T-cell (primary cell): Measurements from ENCODE around the gene SIGLEC9. TPM values are rescaled to one million over a fixed set of nuclear protein-coding genes. Genes with fewer than 3 reads are reported as not detected.

Experiments
- ATAC-seq, 4 experiments: fragments of 200-7000 bp in 3 of 4; fragments of 150-1000 bp in 1 of 4; cut with Tn5 transposase; replicated peaks in 1 of 4; 1 replicate in 3 of 4; 2 replicates in 1 of 4; pipeline ENCODE4 v1.10.0; 2021; ENCODE audit warnings: moderate library complexity in 3 of 4, mild to moderate bottlenecking in 2 of 4, moderate number of reproducible peaks in 1 of 4
- CTCF ChIA-PET, 2 donors: fragments of 300-600 bp; sonication (Branson Sonifier 250); formaldehyde crosslinking; loops; one replicate each; lab custom pipeline; 2022; ENCODE audit warnings: antibody characterized with exemption in 2 of 2; lab: Charles Lee
- POLR2A ChIA-PET, 2 donors: fragments of 300-600 bp; sonication (Branson Sonifier 250); formaldehyde crosslinking; loops; one replicate each; lab custom pipeline; 2022; ENCODE audit warnings: antibody characterized with exemption in 2 of 2; lab: Charles Lee
- DNase-seq, 35 experiments: peaks; one replicate each; pipeline versions ENCODE4 v3.0.0 to v3.0.0-alpha.2; 2013 to 2023
- H3K27ac ChIP-seq: one replicate; pipeline ENCODE4 v1.5.1; 2013; ENCODE audit warnings: low read length
- H3K27me3 ChIP-seq, 2 experiments: replicated peaks in 1 of 2; 1 replicate in 1 of 2; 2 replicates in 1 of 2; pipeline versions ENCODE4 v1.6.1 to v1.7.0; 2013; ENCODE audit warnings: low read length in 1 of 2, mixed read lengths in 1 of 2; ENCODE audit not compliant: control insufficient read depth in 2 of 2, insufficient read depth in 2 of 2; ENCODE audit errors: extremely low read depth in 1 of 2
- H3K36me3 ChIP-seq, 2 donors: 1 replicate in 1 of 2; 2 replicates in 1 of 2; pipeline versions ENCODE4 v1.6.1 to v1.7.0; 2013; ENCODE audit warnings: low read length in 1 of 2; ENCODE audit not compliant: control insufficient read depth in 2 of 2, insufficient read depth in 1 of 2; ENCODE audit errors: extremely low read depth in 1 of 2
- H3K4me1 ChIP-seq, 2 experiments: 1 replicate in 1 of 2; 2 replicates in 1 of 2; pipeline versions ENCODE4 v1.6.1 to v1.7.0; 2013; ENCODE audit warnings: low read length in 2 of 2, mixed read lengths in 1 of 2; ENCODE audit not compliant: insufficient read depth in 2 of 2, control insufficient read depth in 1 of 2; ENCODE audit errors: extremely low read depth in 1 of 2
- H3K4me3 ChIP-seq, 2 donors: 1 replicate in 1 of 2; 2 replicates in 1 of 2; pipeline versions ENCODE4 v1.5.1 to v1.7.0; 2013; ENCODE audit warnings: mild to moderate bottlenecking in 2 of 2, low read length in 1 of 2, moderate library complexity in 1 of 2; ENCODE audit not compliant: control insufficient read depth in 1 of 2; ENCODE audit errors: extremely low read depth in 1 of 2
- H3K9me3 ChIP-seq: 2 replicates; pipeline ENCODE4 v1.7.0; 2013
- H3K27ac Mint-ChIP-seq, 2 donors: one replicate each; pipeline ENCODE4 v1.8.0; 2020 to 2021; ENCODE audit warnings: mild to moderate bottlenecking in 2 of 2, mixed read lengths in 2 of 2
- H3K27me3 Mint-ChIP-seq, 2 donors: one replicate each; pipeline ENCODE4 v1.8.0; 2021 to 2022; ENCODE audit warnings: mixed read lengths in 2 of 2
- H3K36me3 Mint-ChIP-seq: one replicate; pipeline ENCODE4 v1.8.0; 2021; ENCODE audit warnings: mixed read lengths
- H3K4me1 Mint-ChIP-seq, 3 donors: one replicate each; pipeline ENCODE4 v1.8.0; 2020 to 2022; ENCODE audit warnings: mixed read lengths in 3 of 3, mild to moderate bottlenecking in 1 of 3
- H3K4me3 Mint-ChIP-seq, 3 donors: one replicate each; pipeline ENCODE4 v1.8.0; 2020 to 2022; ENCODE audit warnings: mild to moderate bottlenecking in 3 of 3, mixed read lengths in 3 of 3, moderate library complexity in 3 of 3
- H3K9me3 Mint-ChIP-seq, 3 donors: one replicate each; pipeline ENCODE4 v1.8.0; 2020 to 2022; ENCODE audit warnings: mixed read lengths in 3 of 3
- WGBS: methylation state at CpG from one replicate; pipeline ENCODE4 v1.1.5; 2013; ENCODE audit warnings: missing lambda C conversion rate; ENCODE audit not compliant: insufficient coverage; 5-methylcytosine and 5-hydroxymethylcytosine counted together
- total RNA-seq, 35 experiments: library from RNA in 6 of 35; stranded (reverse) in 6 of 35; fragments of 120-200 nt in 1 of 35; gene quantifications; one replicate each; pipeline versions ENCODE4 v1.2.1 to v1.2.4 and lab custom pipeline; 2013 to 2026

The SIGLEC9 gene
- total RNA-seq, 5 donors from 2014 or later (not counting 1 experiment from before 2014, with no cell fraction given) = 0.73 to 2.6 (median 1.6) TPM

GRCh38 chr19:51123802-51124201 is 904 bp upstream of the SIGLEC9 start:
- H3K27me3 Mint-ChIP-seq = peaks cover 0 to 2% of the 10 kb centered on the region in 2 donors
- DNase-seq (peak in 1 of 35 experiments; percentile 19), ATAC-seq (peak in 1 of 4 experiments; percentile 4)
- ChIA-PET CTCF (no interaction called here), POLR2A (no interaction called here)
- H3K4me3 ChIP-seq = peak overlapping the region in 1 of 2 donors; percentile 8
- peaks cover 44 to 93% of the 10 kb centered on the region in 2 experiments for H3K4me1 ChIP-seq
- H3K27ac Mint-ChIP-seq = peak overlapping the region; percentile 93 to 97
- no peaks in the 10 kb centered on the region for H3K9me3 ChIP-seq
- H3K9me3 Mint-ChIP-seq = no peaks in the 10 kb centered on the region
- WGBS = 35% methylated on average over 5 of the region's 9 CpGs
- peak overlapping the region; percentile 73 for H3K27ac ChIP-seq
- no peaks in the 10 kb centered on the region for H3K36me3 ChIP-seq
- no peaks in the 10 kb centered on the region for H3K36me3 Mint-ChIP-seq
- peak overlapping the region; percentile 42 to 77 (median 59) for H3K4me3 Mint-ChIP-seq
- no peaks in the 10 kb centered on the region for H3K27me3 ChIP-seq
- H3K4me1 Mint-ChIP-seq = peaks cover 84 to 86% (median 85%) of the 10 kb centered on the region in 3 donors

GRCh38 chr19:51124216-51124615 is 490 bp upstream of the SIGLEC9 start:
- peaks cover 45 to 93% of the 10 kb centered on the region in 2 experiments for H3K4me1 ChIP-seq
- H3K4me1 Mint-ChIP-seq = peaks cover 83 to 85% (median 85%) of the 10 kb centered on the region in 3 donors
- DNase-seq = no peak
- H3K36me3 ChIP-seq = no peaks in the 10 kb centered on the region
- no peak for ATAC-seq
- H3K27me3 Mint-ChIP-seq = no peaks in the 10 kb centered on the region
- 86% methylated on average over 5 of the region's 9 CpGs for WGBS
- peak overlapping the region; percentile 73 for H3K27ac ChIP-seq
- POLR2A ChIA-PET = no interaction called here
- peak overlapping the region; percentile 42 to 77 (median 59) for H3K4me3 Mint-ChIP-seq
- H3K27me3 ChIP-seq = no peaks in the 10 kb centered on the region
- H3K4me3 ChIP-seq = no peak overlapping the region
- H3K27ac Mint-ChIP-seq = peak overlapping the region; percentile 93 to 97
- CTCF ChIA-PET = no interaction called here
- H3K36me3 Mint-ChIP-seq = no peaks in the 10 kb centered on the region
- H3K9me3 Mint-ChIP-seq = no peaks in the 10 kb centered on the region
- no peaks in the 10 kb centered on the region for H3K9me3 ChIP-seq

- H3K27ac Mint-ChIP-seq = peak overlapping the region; percentile 93 to 97
- H3K36me3 ChIP-seq = no peaks in the 10 kb centered on the region
- POLR2A ChIA-PET = no interaction called here
- no peaks in the 10 kb centered on the region for H3K9me3 ChIP-seq
- ATAC-seq (no peak), DNase-seq (no peak)
- WGBS = 88% methylated on average over 13 of the region's 16 CpGs
- CTCF ChIA-PET = no interaction called here
- H3K4me1 Mint-ChIP-seq = peaks cover 86 to 88% (median 86%) of the 10 kb centered on the region in 3 donors
- H3K4me3 ChIP-seq = peak overlapping the region in 1 of 2 donors; percentile 20
- peak overlapping the region; percentile 73 for H3K27ac ChIP-seq
- no peaks in the 10 kb centered on the region for H3K27me3 ChIP-seq
- peaks cover 57 to 95% of the 10 kb centered on the region in 2 experiments for H3K4me1 ChIP-seq
- no peaks in the 10 kb centered on the region for H3K27me3 Mint-ChIP-seq
- H3K9me3 Mint-ChIP-seq = no peaks in the 10 kb centered on the region
- no peaks in the 10 kb centered on the region for H3K36me3 Mint-ChIP-seq
- peak overlapping the region in 2 of 3 donors; percentile 59 to 77 for H3K4me3 Mint-ChIP-seq
Observed at GRCh38 chr19:51125421-51126075, 842 bp downstream of the SIGLEC9 start.

GRCh38 chr19:51127032-51127431 is 2.3 kb downstream of the SIGLEC9 start:
- H3K36me3 Mint-ChIP-seq = no peaks in the 10 kb centered on the region
- H3K4me1 ChIP-seq = peaks cover 60 to 98% of the 10 kb centered on the region in 2 experiments
- no peaks in the 10 kb centered on the region for H3K9me3 ChIP-seq
- no peak overlapping the region for H3K4me3 ChIP-seq
- no peaks in the 10 kb centered on the region for H3K27me3 ChIP-seq
- no peaks in the 10 kb centered on the region for H3K36me3 ChIP-seq
- H3K27me3 Mint-ChIP-seq = peaks cover 0 to under 1% of the 10 kb centered on the region in 2 donors
- ChIA-PET CTCF (no interaction called here), POLR2A (no interaction called here)
- H3K4me3 Mint-ChIP-seq = peak overlapping the region in 2 of 3 donors; percentile 34 to 77
- no peak overlapping the region for H3K27ac ChIP-seq
- DNase-seq (no peak), ATAC-seq (no peak)
- WGBS = 72% methylated on average over 2 of the region's 6 CpGs
- H3K27ac Mint-ChIP-seq = peak overlapping the region; percentile 92 to 97
- H3K9me3 Mint-ChIP-seq = no peaks in the 10 kb centered on the region
- peaks cover 86 to 90% (median 88%) of the 10 kb centered on the region in 3 donors for H3K4me1 Mint-ChIP-seq

- peaks cover 86 to 90% (median 87%) of the 10 kb centered on the region in 3 donors for H3K4me1 Mint-ChIP-seq
- H3K4me3 ChIP-seq = peak overlapping the region in 1 of 2 donors; percentile 32
- peak in 1 of 4 experiments; percentile 7 for ATAC-seq
Observed at GRCh38 chr19:51127755-51128154, 3.0 kb downstream of the SIGLEC9 start.

GRCh38 chr19:51128227-51128626 is 3.5 kb downstream of the SIGLEC9 start:
- peak overlapping the region in 2 of 3 donors; percentile 18 to 77 for H3K4me3 Mint-ChIP-seq
- DNase-seq (no peak), ATAC-seq (no peak)
- no peaks in the 10 kb centered on the region for H3K36me3 ChIP-seq
- no peaks in the 10 kb centered on the region for H3K9me3 Mint-ChIP-seq
- peak overlapping the region; percentile 43 for H3K27ac ChIP-seq
- H3K27me3 Mint-ChIP-seq = peaks cover 0 to 1% of the 10 kb centered on the region in 2 donors
- ChIA-PET CTCF (no interaction called here), POLR2A (no interaction called here)
- peak overlapping the region; percentile 92 to 97 for H3K27ac Mint-ChIP-seq
- peaks cover 56 to 94% of the 10 kb centered on the region in 2 experiments for H3K4me1 ChIP-seq
- peaks cover 82 to 85% (median 84%) of the 10 kb centered on the region in 3 donors for H3K4me1 Mint-ChIP-seq
- no peak overlapping the region for H3K4me3 ChIP-seq
- H3K27me3 ChIP-seq = no peaks in the 10 kb centered on the region
- WGBS = 89% methylated on average over 6 of the region's 7 CpGs
- no peaks in the 10 kb centered on the region for H3K36me3 Mint-ChIP-seq
- H3K9me3 ChIP-seq = no peaks in the 10 kb centered on the region

More at GRCh38 chr19:51127755-51128154, 3.0 kb downstream of the SIGLEC9 start:
- H3K27me3 ChIP-seq = no peaks in the 10 kb centered on the region
- ChIA-PET CTCF (no interaction called here), POLR2A (no interaction called here)
- peaks cover 59 to 96% of the 10 kb centered on the region in 2 experiments for H3K4me1 ChIP-seq
- no CpG with 5 or more reads among the region's 4 CpGs for WGBS
- DNase-seq = peak in 2 of 35 experiments; percentile 21 to 35
- no peaks in the 10 kb centered on the region for H3K9me3 ChIP-seq
- H3K27ac Mint-ChIP-seq = peak overlapping the region; percentile 92 to 97
- peaks cover 0 to 1% of the 10 kb centered on the region in 2 donors for H3K27me3 Mint-ChIP-seq
- peak overlapping the region; percentile 43 for H3K27ac ChIP-seq
- no peaks in the 10 kb centered on the region for H3K9me3 Mint-ChIP-seq
- H3K36me3 ChIP-seq = no peaks in the 10 kb centered on the region
- peak overlapping the region; percentile 28 to 77 (median 43) for H3K4me3 Mint-ChIP-seq
- H3K36me3 Mint-ChIP-seq = no peaks in the 10 kb centered on the region
